Hepatocyte (in vitro differentiated cells): Measurements from ENCODE around the gene PLXNB2. TPM values are rescaled to one million over a fixed set of nuclear protein-coding genes. Genes with fewer than 3 reads are reported as not detected.

Experiments
- DNase-seq: peaks from one replicate; pipeline ENCODE4 v3.0.0-alpha.2; 2016; ENCODE audit warnings: low spot score
- H2AFZ ChIP-seq: fragments of 200-600 bp; sonication (generic); 2 replicates; pipeline ENCODE4 v1.6.0; 2016; ENCODE audit warnings: antibody characterized with exemption, mild to moderate bottlenecking
- H3K27ac ChIP-seq: fragments of 200-600 bp; sonication (generic); 2 replicates; pipeline ENCODE4 v1.5.1; 2016; ENCODE audit warnings: mild to moderate bottlenecking
- H3K27me3 ChIP-seq: fragments of 200-600 bp; sonication (generic); 2 replicates; pipeline ENCODE4 v1.6.1; 2016
- H3K36me3 ChIP-seq: fragments of 200-600 bp; sonication (generic); replicated peaks from 2 replicates; pipeline ENCODE4 v1.5.1; 2016; ENCODE audit warnings: low read depth; ENCODE audit not compliant: insufficient read depth
- H3K4me1 ChIP-seq: fragments of 200-600 bp; sonication (generic); 2 replicates; pipeline ENCODE4 v1.5.1; 2016; ENCODE audit warnings: mild to moderate bottlenecking, moderate library complexity; ENCODE audit not compliant: insufficient read depth
- H3K4me2 ChIP-seq: fragments of 200-600 bp; sonication (generic); 2 replicates; pipeline ENCODE4 v1.6.0; 2016
- H3K4me3 ChIP-seq: fragments of 200-600 bp; sonication (generic); 2 replicates; pipeline ENCODE4 v1.5.1; 2016; ENCODE audit warnings: mild to moderate bottlenecking
- H3K79me2 ChIP-seq: fragments of 200-600 bp; sonication (generic); 2 replicates; pipeline ENCODE4 v1.6.0; 2017; ENCODE audit warnings: mild to moderate bottlenecking
- H3K9me2 ChIP-seq: fragments of 200-600 bp; sonication (generic); replicated peaks from 2 replicates; pipeline ENCODE4 v1.6.0; 2017; ENCODE audit warnings: mild to moderate bottlenecking; ENCODE audit not compliant: insufficient read depth
- H3K9me3 ChIP-seq: fragments of 200-600 bp; sonication (generic); 2 replicates; pipeline ENCODE4 v1.5.1; 2016; ENCODE audit warnings: low read depth, mild to moderate bottlenecking
- H4K20me1 ChIP-seq: fragments of 200-600 bp; sonication (generic); 2 replicates; pipeline ENCODE4 v1.6.0; 2016; ENCODE audit warnings: mild to moderate bottlenecking; ENCODE audit not compliant: insufficient read depth, poor library complexity, severe bottlenecking
- CTCF ChIP-seq: fragments of 200-600 bp; sonication (generic); IDR thresholded peaks from 2 replicates; pipeline ENCODE4 v1.5.1; 2016; ENCODE audit warnings: antibody characterized with exemption, mild to moderate bottlenecking; ENCODE audit not compliant: poor library complexity
- EZH2 ChIP-seq: fragments of 200-600 bp; sonication (generic); IDR thresholded peaks from 2 replicates; pipeline ENCODE4 v1.6.1; 2016; ENCODE audit warnings: antibody characterized with exemption, mild to moderate bottlenecking, borderline replicate concordance
- EZH2phosphoT487 ChIP-seq: fragments of 200-600 bp; sonication (generic); IDR thresholded peaks from one replicate; pipeline ENCODE4 v1.6.1; 2018; ENCODE audit warnings: antibody characterized with exemption, mild to moderate bottlenecking, low read depth, moderate library complexity; ENCODE audit not compliant: unreplicated experiment, severe bottlenecking
- WGBS: methylation state at CpG from one replicate; pipeline ENCODE4 v1.1.6; 2016; ENCODE audit warnings: low lambda C conversion rate; ENCODE audit errors: missing lambda C conversion rate; 5-methylcytosine and 5-hydroxymethylcytosine counted together
- polyA plus RNA-seq: library from polyadenylated mRNA; unstranded; fragments of >200 nt; fragmentation: Nextera tagmentation; extraction: Ambion mirVana; gene quantifications from 2 replicates; pipeline ENCODE4 v1.2.1, GENCODE V29; 2016
- total RNA-seq: library from RNA; depleted of rRNA; stranded (reverse); fragments of >200 nt; gene quantifications from 2 replicates; pipeline ENCODE4 v1.2.3, GENCODE V29; 2014

Gene PLXNB2
- total and polyA plus RNA-seq, 2 experiments from 2014 or later, result 113 to 147 TPM

DNA sequence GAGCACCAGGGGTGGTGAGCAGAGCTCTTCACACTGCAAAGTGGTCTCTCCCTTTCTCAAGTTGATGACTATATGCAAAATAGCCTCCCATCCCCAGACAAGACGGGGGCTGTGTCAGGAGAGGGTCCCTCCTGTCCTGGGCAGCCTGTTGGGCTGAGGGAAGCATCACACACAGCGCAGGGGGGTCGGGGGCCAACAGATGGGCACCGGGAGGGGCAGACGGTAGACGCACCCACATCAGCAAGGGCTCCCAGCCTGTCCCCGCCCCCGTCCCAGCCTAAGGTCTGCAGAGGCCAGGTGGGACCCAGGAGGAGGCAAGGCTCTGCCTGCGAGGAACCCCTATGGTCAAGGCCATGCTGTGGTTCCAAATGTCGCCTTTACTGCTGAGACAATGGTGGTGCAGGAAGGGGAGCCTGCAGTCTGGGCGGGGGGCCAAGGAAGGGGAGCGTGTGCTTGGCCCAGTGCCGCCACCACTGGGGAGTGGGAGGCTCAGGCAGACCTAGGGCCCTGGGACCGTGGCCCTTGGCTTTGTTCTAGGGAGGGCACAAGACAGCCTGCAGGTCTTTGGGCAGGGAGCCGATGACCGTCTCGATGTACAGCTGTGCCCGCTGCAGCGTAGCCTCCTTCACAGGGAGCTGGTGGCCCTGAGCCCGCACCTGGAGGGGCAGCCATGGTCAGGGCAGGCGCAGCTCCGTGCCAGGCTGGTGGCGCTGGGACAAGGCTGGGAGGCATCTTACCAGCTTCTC, 4.3 kb upstream of the PLXNB2 start:
- Histone ChIP-seq H3K4me3 (no peak overlapping the region), H3K9me3 (no peaks in the 10 kb centered on the region), H3K36me3 (no peaks in the 10 kb centered on the region), H3K27me3 (no peaks in the 10 kb centered on the region), H2AFZ (no peak overlapping the region), H3K79me2 (peaks cover 3% of the 10 kb centered on the region), H4K20me1 (no peaks in the 10 kb centered on the region), H3K9me2 (no peaks in the 10 kb centered on the region), H3K4me2 (no peak overlapping the region), H3K27ac (no peak overlapping the region), H3K4me1 (peaks cover 14% of the 10 kb centered on the region)
- DNase-seq, result no peak
- 92% methylated on average over 19 of the region's 23 CpGs for WGBS
- TF ChIP-seq EZH2 (no peak), EZH2phosphoT487 (no peak), CTCF (no peak)

- H3K79me2 ChIP-seq, result peaks cover 11% of the 10 kb centered on the region
- WGBS, result 92% methylated on average over 14 of the region's 16 CpGs
- no peaks in the 10 kb centered on the region for H4K20me1 ChIP-seq
- no peaks in the 10 kb centered on the region for H3K9me2 ChIP-seq
- H2AFZ ChIP-seq, result no peak overlapping the region
- peaks cover 14% of the 10 kb centered on the region for H3K4me1 ChIP-seq
- TF ChIP-seq EZH2phosphoT487 (no peak), CTCF (no peak), EZH2 (no peak)
- H3K27ac ChIP-seq, result no peak overlapping the region
- H3K9me3 ChIP-seq, result no peaks in the 10 kb centered on the region
- no peak overlapping the region for H3K4me2 ChIP-seq
- no peaks in the 10 kb centered on the region for H3K27me3 ChIP-seq
- H3K36me3 ChIP-seq, result no peaks in the 10 kb centered on the region
- DNase-seq, result no peak
- H3K4me3 ChIP-seq, result no peak overlapping the region
Measured at GRCh38 chr22:50310949-50311444, 3.6 kb upstream of the PLXNB2 start.

DNA sequence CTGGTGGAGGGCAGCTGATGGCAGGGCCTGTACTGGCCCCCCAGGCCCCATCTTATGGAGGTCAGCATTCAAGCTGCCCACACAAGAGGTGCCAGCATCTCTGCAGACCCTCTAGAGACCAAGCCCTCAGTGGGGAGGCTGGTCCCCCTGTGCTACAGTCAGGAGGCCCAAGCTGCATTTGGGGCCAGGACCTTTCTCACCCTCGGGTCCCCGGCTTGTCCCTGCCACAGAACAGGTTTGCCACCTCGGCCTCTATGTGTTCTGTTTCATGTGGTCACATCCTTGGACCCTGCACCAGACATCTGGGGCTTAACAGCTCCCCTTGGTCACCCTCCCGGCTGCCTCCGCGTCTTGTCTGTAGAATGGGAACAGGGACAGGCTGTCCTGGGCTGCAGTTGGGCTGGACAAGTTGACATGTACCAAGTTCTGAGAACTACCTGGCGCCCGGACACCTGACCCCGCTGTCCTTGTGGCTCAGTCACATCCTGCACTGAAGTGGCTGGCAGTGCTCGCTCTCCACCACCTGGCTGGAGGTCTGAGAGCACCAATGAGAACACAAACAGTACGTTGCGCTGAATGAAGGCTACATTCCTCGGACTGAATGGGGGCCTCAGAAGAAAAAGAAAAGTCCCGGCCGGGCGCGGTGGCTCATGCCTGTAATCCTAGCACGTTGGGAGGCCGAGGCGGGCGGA, 2.7 kb upstream of the PLXNB2 start:
- no peak overlapping the region for H3K4me2 ChIP-seq
- H3K79me2 ChIP-seq, result peaks cover 18% of the 10 kb centered on the region
- no peaks in the 10 kb centered on the region for H3K9me3 ChIP-seq
- no peak overlapping the region for H3K27ac ChIP-seq
- 89% methylated on average over 20 of the region's 21 CpGs for WGBS
- H4K20me1 ChIP-seq, result no peaks in the 10 kb centered on the region
- no peak for DNase-seq
- H3K36me3 ChIP-seq, result no peaks in the 10 kb centered on the region
- H3K4me3 ChIP-seq, result no peak overlapping the region
- H3K9me2 ChIP-seq, result no peaks in the 10 kb centered on the region
- no peak overlapping the region for H2AFZ ChIP-seq
- no peaks in the 10 kb centered on the region for H3K27me3 ChIP-seq
- peaks cover 19% of the 10 kb centered on the region for H3K4me1 ChIP-seq
- TF ChIP-seq EZH2phosphoT487 (no peak), CTCF (no peak), EZH2 (no peak)
